ENCODE measurements around the gene NEK10. TPM values are rescaled to one million over a fixed set of nuclear protein-coding genes. Genes with fewer than 3 reads are reported as not detected.

Gene NEK10
- polyA plus RNA-seq, 2 of the 4 experiments (the other 2 are of a cell fraction): 1.7 to 2.9 TPM

GRCh38 chr3:27310688-27311087 lies 58.5 kb downstream of the NEK10 start:
- no peak for FAIRE-seq
- Histone ChIP-seq H3K27ac (peak overlapping the region; percentile 65 to 77), H3K4me3 (no peak overlapping the region), H3K4me1 (peaks cover 24% of the 10 kb centered on the region), H3K9me3 (peaks cover 11% of the 10 kb centered on the region; the same call in 1 of the 3 replicates), H3K4me2 (peak overlapping the region; percentile 52)
- WGBS (ENCODE audit: missing lambda C conversion rate): 89% methylated on average over 2 of the region's 2 CpGs
- POLR2A ChIA-PET: interaction anchor here (1.0 kb wide), 1 partner anchor 174 kb away, joined by 4 read pairs; the partner anchor contains the start of gene SLC4A7
- DNase-seq (ENCODE audit: low read depth in 1 of 2, low spot score in 1 of 2): no peak
- CTCF ChIA-PET: interaction anchor here (0.9 to 3.2 kb wide), 10 partner anchors 10 to 411 kb away, joined by 3 to 19 read pairs (median 4); partner anchors contain the start of gene EOMES
- TF ChIP-seq, protein P1, sequence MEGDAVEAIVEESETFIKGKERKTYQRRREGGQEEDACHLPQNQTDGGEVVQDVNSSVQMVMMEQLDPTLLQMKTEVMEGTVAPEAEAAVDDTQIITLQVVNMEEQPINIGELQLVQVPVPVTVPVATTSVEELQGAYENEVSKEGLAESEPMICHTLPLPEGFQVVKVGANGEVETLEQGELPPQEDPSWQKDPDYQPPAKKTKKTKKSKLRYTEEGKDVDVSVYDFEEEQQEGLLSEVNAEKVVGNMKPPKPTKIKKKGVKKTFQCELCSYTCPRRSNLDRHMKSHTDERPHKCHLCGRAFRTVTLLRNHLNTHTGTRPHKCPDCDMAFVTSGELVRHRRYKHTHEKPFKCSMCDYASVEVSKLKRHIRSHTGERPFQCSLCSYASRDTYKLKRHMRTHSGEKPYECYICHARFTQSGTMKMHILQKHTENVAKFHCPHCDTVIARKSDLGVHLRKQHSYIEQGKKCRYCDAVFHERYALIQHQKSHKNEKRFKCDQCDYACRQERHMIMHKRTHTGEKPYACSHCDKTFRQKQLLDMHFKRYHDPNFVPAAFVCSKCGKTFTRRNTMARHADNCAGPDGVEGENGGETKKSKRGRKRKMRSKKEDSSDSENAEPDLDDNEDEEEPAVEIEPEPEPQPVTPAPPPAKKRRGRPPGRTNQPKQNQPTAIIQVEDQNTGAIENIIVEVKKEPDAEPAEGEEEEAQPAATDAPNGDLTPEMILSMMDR (IDR thresholded peaks at IDR 0.05): no peak
- TF ChIP-seq EP300 (IDR thresholded peaks at IDR 0.05): no peak
- TF ChIP-seq CHD4 (IDR thresholded peaks at IDR 0.05; ENCODE audit: borderline replicate concordance): no peak
- no peak for TF ChIP-seq HOXB13 (CRISPR knock-in tag; IDR thresholded peaks at IDR 0.05; ENCODE audit: low read depth)
- TF ChIP-seq RFX5 (IDR thresholded peaks at IDR 0.05): no peak
- TF ChIP-seq RARB (CRISPR knock-in tag; IDR thresholded peaks at IDR 0.05): no peak
- TF ChIP-seq SREBF2 (IDR thresholded peaks at IDR 0.05): no peak
- TF ChIP-seq, protein P2, sequence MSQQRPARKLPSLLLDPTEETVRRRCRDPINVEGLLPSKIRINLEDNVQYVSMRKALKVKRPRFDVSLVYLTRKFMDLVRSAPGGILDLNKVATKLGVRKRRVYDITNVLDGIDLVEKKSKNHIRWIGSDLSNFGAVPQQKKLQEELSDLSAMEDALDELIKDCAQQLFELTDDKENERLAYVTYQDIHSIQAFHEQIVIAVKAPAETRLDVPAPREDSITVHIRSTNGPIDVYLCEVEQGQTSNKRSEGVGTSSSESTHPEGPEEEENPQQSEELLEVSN (IDR thresholded peaks at IDR 0.05; ENCODE audit: borderline replicate concordance, low read depth): no peak
- TF ChIP-seq JUN (IDR thresholded peaks at IDR 0.05): no peak
- TF ChIP-seq CHD2 (IDR thresholded peaks at IDR 0.05; ENCODE audit: low read length, partially characterized antibody): no peak
- no peak for TF ChIP-seq RAD21 (conservative IDR thresholded peaks at IDR 0.05 in 1 of 2, IDR thresholded peaks at IDR 0.05 in 1 of 2)
- TF ChIP-seq CEBPB (IDR thresholded peaks at IDR 0.05): no peak
- no peak for TF ChIP-seq EHF (CRISPR knock-in tag; IDR thresholded peaks at IDR 0.05)
- no peak for TF ChIP-seq HES2 (IDR thresholded peaks at IDR 0.05)
- TF ChIP-seq, protein P3, sequence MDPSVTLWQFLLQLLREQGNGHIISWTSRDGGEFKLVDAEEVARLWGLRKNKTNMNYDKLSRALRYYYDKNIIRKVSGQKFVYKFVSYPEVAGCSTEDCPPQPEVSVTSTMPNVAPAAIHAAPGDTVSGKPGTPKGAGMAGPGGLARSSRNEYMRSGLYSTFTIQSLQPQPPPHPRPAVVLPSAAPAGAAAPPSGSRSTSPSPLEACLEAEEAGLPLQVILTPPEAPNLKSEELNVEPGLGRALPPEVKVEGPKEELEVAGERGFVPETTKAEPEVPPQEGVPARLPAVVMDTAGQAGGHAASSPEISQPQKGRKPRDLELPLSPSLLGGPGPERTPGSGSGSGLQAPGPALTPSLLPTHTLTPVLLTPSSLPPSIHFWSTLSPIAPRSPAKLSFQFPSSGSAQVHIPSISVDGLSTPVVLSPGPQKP (IDR thresholded peaks at IDR 0.05; ENCODE audit: low read depth, low read length): no peak
- no peak for TF ChIP-seq MAFK (IDR thresholded peaks at IDR 0.05; ENCODE audit: partially characterized antibody)
- TF ChIP-seq HEYL (CRISPR knock-in tag; IDR thresholded peaks at IDR 0.05): no peak
- no peak for ATAC-seq

DNA sequence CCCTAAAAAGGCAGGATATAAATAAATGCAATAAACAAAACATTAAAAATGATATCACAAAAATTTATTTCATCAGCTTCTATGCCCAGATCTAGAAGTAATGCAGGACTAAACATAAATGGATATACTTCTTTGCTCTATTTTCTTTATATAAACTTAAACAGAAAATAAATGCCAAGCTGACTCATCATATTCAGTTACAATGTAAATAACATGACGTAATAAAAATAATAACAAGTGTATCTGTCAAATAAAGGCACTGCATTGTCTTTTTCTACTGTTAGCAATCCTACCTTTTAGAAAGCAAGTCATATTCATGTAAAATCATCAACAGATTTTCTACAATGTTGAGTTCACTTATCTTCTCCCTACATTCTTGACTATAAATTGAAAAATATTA lies 61.6 kb downstream of the NEK10 start:
- TF ChIP-seq FOXS1 (CRISPR knock-in tag; IDR thresholded peaks at IDR 0.05) (no peak), ZFP36 (IDR thresholded peaks at IDR 0.05; ENCODE audit: borderline replicate concordance, partially characterized antibody) (no peak), MAFK (IDR thresholded peaks at IDR 0.05; ENCODE audit: partially characterized antibody) (peak; percentile 78), ESRRA (IDR thresholded peaks at IDR 0.05; ENCODE audit: borderline replicate concordance, low read length) (no peak), ZNF302 (CRISPR knock-in tag; IDR thresholded peaks at IDR 0.05) (no peak), FOSL2 (IDR thresholded peaks at IDR 0.05) (no peak), FOSL2 (CRISPR knock-in tag; IDR thresholded peaks at IDR 0.05) (0 out of 2 replicates have a peak, but pooled peaks have one; percentile 20), SREBF2 (IDR thresholded peaks at IDR 0.05) (no peak), CBX2 (IDR thresholded peaks at IDR 0.05; ENCODE audit: borderline replicate concordance, low read depth) (no peak), CHD4 (IDR thresholded peaks at IDR 0.05; ENCODE audit: borderline replicate concordance) (no peak), HOXB13 (CRISPR knock-in tag; IDR thresholded peaks at IDR 0.05; ENCODE audit: low read depth) (no peak), NFE2L2 (conservative IDR thresholded peaks at IDR 0.05; ENCODE audit: low read length) (no peak)
- TF ChIP-seq, protein P4, sequence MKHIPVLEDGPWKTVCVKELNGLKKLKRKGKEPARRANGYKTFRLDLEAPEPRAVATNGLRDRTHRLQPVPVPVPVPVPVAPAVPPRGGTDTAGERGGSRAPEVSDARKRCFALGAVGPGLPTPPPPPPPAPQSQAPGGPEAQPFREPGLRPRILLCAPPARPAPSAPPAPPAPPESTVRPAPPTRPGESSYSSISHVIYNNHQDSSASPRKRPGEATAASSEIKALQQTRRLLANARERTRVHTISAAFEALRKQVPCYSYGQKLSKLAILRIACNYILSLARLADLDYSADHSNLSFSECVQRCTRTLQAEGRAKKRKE (CRISPR knock-in tag; IDR thresholded peaks at IDR 0.05; ENCODE audit: low read depth): no peak
- TF ChIP-seq, protein P5, sequence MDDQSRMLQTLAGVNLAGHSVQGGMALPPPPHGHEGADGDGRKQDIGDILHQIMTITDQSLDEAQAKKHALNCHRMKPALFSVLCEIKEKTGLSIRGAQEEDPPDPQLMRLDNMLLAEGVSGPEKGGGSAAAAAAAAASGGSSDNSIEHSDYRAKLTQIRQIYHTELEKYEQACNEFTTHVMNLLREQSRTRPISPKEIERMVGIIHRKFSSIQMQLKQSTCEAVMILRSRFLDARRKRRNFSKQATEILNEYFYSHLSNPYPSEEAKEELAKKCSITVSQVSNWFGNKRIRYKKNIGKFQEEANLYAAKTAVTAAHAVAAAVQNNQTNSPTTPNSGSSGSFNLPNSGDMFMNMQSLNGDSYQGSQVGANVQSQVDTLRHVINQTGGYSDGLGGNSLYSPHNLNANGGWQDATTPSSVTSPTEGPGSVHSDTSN (IDR thresholded peaks at IDR 0.05): no peak
- Histone ChIP-seq H3K4me3 (no peak overlapping the region), H3K4me1 (peaks cover 22% of the 10 kb centered on the region), H3K27ac (no peak overlapping the region), H3K4me2 (no peak overlapping the region), H3K9me3 (peaks cover 11% of the 10 kb centered on the region; the same call in 1 of the 3 replicates)
- ATAC-seq (no peak), FAIRE-seq (no peak), DNase-seq (ENCODE audit: low read depth in 1 of 2, low spot score in 1 of 2) (no peak)
- ChIA-PET CTCF (interaction anchor here (1.8 kb wide), 1 partner anchor 173 kb away, joined by 5 read pairs; no protein-coding TSS in a partner anchor), POLR2A (no interaction called here)
- 25% methylated on average over 1 of the region's 1 CpG for WGBS (ENCODE audit: missing lambda C conversion rate)

Data from A549 (cell line).